HepG2 (cell line): ENCODE data around the gene RPS19. TPM values are rescaled to one million over a fixed set of nuclear protein-coding genes. Genes with fewer than 3 reads are reported as not detected.

Source experiments
- ATAC-seq: fragments of 200-7000 bp; cut with Tn5 transposase; 3 replicates; pipeline ENCODE4 v1.9.1; 2020; ENCODE audit warnings: mild to moderate bottlenecking, moderate library complexity
- BruUV-seq: library from RNA; stranded (reverse); fragments of 400-500 nt; replicated peaks from 2 replicates; lab custom pipeline; 2021; lab: Mats Ljungman, UMichigan
- CTCF ChIA-PET: fragments of 300-600 bp; formaldehyde crosslinking; extraction: SDS; loops from one replicate; lab custom pipeline; 2021; ENCODE audit warnings: low total read pairs, inconsistent platforms, low intra/inter-chr PET ratio; lab: Yijun Ruan, JAX
- POLR2A ChIA-PET: fragments of 350-600 bp; sonication (Branson Sonifier 250); formaldehyde crosslinking; loops from one replicate; lab custom pipeline; 2020; ENCODE audit warnings: antibody characterized with exemption, inconsistent platforms; lab: Yijun Ruan, JAX
- DNase-seq: peaks from one replicate; pipeline ENCODE4 v3.0.0-alpha.2; 2015; ENCODE audit warnings: low spot score
- FAIRE-seq: peaks from 3 replicates; lab custom pipeline; 2011; peaks lifted over from hg19 to GRCh38; lab: Jason Lieb, UNC
- H2AFZ ChIP-seq: one replicate; pipeline ENCODE4 v1.6.1; 2011; ENCODE audit warnings: low read length, inconsistent platforms
- H3K27ac ChIP-seq: fragments of 300-600 bp; 3 replicates; pipeline ENCODE4 v1.8.0; 2011; ENCODE audit warnings: mixed run types, mild to moderate bottlenecking, mixed read lengths, low read length, inconsistent platforms; ENCODE audit not compliant: insufficient read depth; ENCODE audit errors: extremely low read length
- H3K27me3 ChIP-seq, 2 experiments: fragments of 200-600 bp in 1 of 2; 2 replicates in 1 of 2; 3 replicates in 1 of 2; pipeline versions ENCODE4 v1.6.0 to v1.8.0; 2011; ENCODE audit warnings: low read length in 2 of 2, mild to moderate bottlenecking in 2 of 2, moderate library complexity in 2 of 2, inconsistent platforms in 1 of 2; ENCODE audit not compliant: insufficient read depth in 2 of 2, control insufficient read depth in 1 of 2
- H3K36me3 ChIP-seq, 2 experiments: fragments of 200-600 bp in 1 of 2; replicated peaks in 1 of 2; 2 replicates in 1 of 2; 3 replicates in 1 of 2; pipeline versions ENCODE4 v1.5.1 to v1.8.0; 2011; ENCODE audit warnings: low read length in 2 of 2, inconsistent platforms in 1 of 2; ENCODE audit not compliant: insufficient read depth in 2 of 2, control insufficient read depth in 1 of 2
- H3K4me1 ChIP-seq: 2 replicates; pipeline ENCODE4 v1.5.1; 2012; ENCODE audit warnings: low read length, inconsistent platforms; ENCODE audit not compliant: insufficient read depth
- H3K4me2 ChIP-seq: 2 replicates; pipeline ENCODE4 v1.6.0; 2011; ENCODE audit warnings: low read depth, low read length, inconsistent platforms
- H3K4me3 ChIP-seq, 3 experiments: fragments of 200-600 bp in 1 of 3; sonication (generic), shearing (Covaris generic) in 1 of 3; replicated peaks in 1 of 3; 2 replicates each; pipeline ENCODE4 v1.5.1; 2011 to 2016; ENCODE audit warnings: low read length in 3 of 3, inconsistent platforms in 2 of 3, low read depth in 2 of 3, mild to moderate bottlenecking in 2 of 3, control low read depth in 1 of 3, mixed read lengths in 1 of 3; ENCODE audit not compliant: insufficient read depth in 1 of 3
- H3K79me2 ChIP-seq: one replicate; pipeline ENCODE4 v1.6.1; 2011; ENCODE audit warnings: low read length, inconsistent platforms; ENCODE audit not compliant: insufficient read depth
- H3K9ac ChIP-seq: 2 replicates; pipeline ENCODE4 v1.6.0; 2011; ENCODE audit warnings: mild to moderate bottlenecking, low read depth, low read length, inconsistent platforms; ENCODE audit not compliant: insufficient read depth
- H3K9me3 ChIP-seq: 2 replicates; pipeline ENCODE4 v1.5.1; 2012; ENCODE audit warnings: mild to moderate bottlenecking, low read length
- H4K20me1 ChIP-seq: 2 replicates; pipeline ENCODE4 v1.6.0; 2011; ENCODE audit warnings: inconsistent platforms, mild to moderate bottlenecking, low read length, moderate library complexity; ENCODE audit not compliant: insufficient read depth
- ATF7 ChIP-seq, 2 experiments: fragments of 450-650 bp in 1 of 2; sonication (generic) in 1 of 2; formaldehyde crosslinking in 1 of 2; IDR thresholded peaks; 2 replicates each; pipeline versions ENCODE4 v1.4.0 to v1.6.1; 2016 to 2020; ENCODE audit warnings: antibody characterized with exemption in 1 of 2, mild to moderate bottlenecking in 1 of 2, missing genetic modification reagents in 1 of 2
- CCAR2 ChIP-seq: fragments of 200-400 bp; formaldehyde crosslinking; optimal IDR thresholded peaks from 2 replicates; pipeline ENCODE3; 2018; ENCODE audit warnings: low read depth, mild to moderate bottlenecking, low read length, moderate library complexity
- CEBPB ChIP-seq: IDR thresholded peaks from 2 replicates; pipeline ENCODE4 v1.6.1; 2011; ENCODE audit warnings: low read depth, low read length, improper control_type of control experiment, borderline replicate concordance
- KMT2A ChIP-seq: sonication (generic); formaldehyde crosslinking; IDR thresholded peaks from 2 replicates; pipeline ENCODE4 v1.4.0; 2020; ENCODE audit warnings: missing genetic modification reagents
- MNT ChIP-seq: fragments of 450-650 bp; IDR thresholded peaks from 2 replicates; pipeline ENCODE4 v1.6.1; 2016
- MTA3 ChIP-seq: sonication (generic); formaldehyde crosslinking; IDR thresholded peaks from 2 replicates; pipeline ENCODE4 v1.4.0; 2020; ENCODE audit warnings: missing genetic modification reagents
- TMF1 ChIP-seq: sonication (generic); formaldehyde crosslinking; IDR thresholded peaks from 2 replicates; pipeline ENCODE4 v1.8.1; 2022; ENCODE audit warnings: low read depth, missing genetic modification reagents
- ZBTB49 ChIP-seq: sonication (generic); formaldehyde crosslinking; IDR thresholded peaks from 2 replicates; pipeline ENCODE4 v1.4.0; 2020; ENCODE audit warnings: missing genetic modification reagents, borderline replicate concordance
- ZBTB8A ChIP-seq: sonication (generic); formaldehyde crosslinking; IDR thresholded peaks from 2 replicates; pipeline ENCODE4 v1.4.0; 2020; ENCODE audit warnings: mild to moderate bottlenecking, low read depth, missing genetic modification reagents, borderline replicate concordance
- ZFP1 ChIP-seq: IDR thresholded peaks from 2 replicates; pipeline ENCODE4 v1.6.1; 2016
- WGBS: methylation state at CpG from one replicate; pipeline ENCODE4 v1.1.6; 2017; ENCODE audit warnings: low lambda C conversion rate; 5-methylcytosine and 5-hydroxymethylcytosine counted together
- in situ Hi-C: cut with HindIII; loops from 2 replicates; pipeline ENCODE4 v1.10.0; 2017; ENCODE audit warnings: low pct_unique_long_range_greater_than_20kb; ENCODE audit not compliant: extremely low pct_ligation_motif_present
- intact Hi-C: fragments of 100-400 bp; cut with micrococcal nuclease; formaldehyde crosslinking; loops from one replicate; pipeline ENCODE4 v1.10.0; 2022; ENCODE audit not compliant: unreplicated experiment
- polyA plus RNA-seq, 8 experiments: library from polyadenylated mRNA; depleted of rRNA in 3 of 8; stranded (reverse) in 7 of 8; unstranded in 1 of 8; fragments of >200 nt; fragmentation: Illumina TruSeq in 4 of 8; extraction: Trizol in 4 of 8; gene quantifications; 2 replicates each; pipeline versions ENCODE4 v1.2.1 to v1.2.3, GENCODE V29; 2011 to 2016; ENCODE audit warnings: low read depth in 4 of 8, missing spikeins in 1 of 8, mixed read lengths in 1 of 8; ENCODE audit not compliant: insufficient read depth in 1 of 8
- total RNA-seq, 5 experiments: library from RNA; depleted of rRNA; stranded (reverse); fragments of >200 nt; fragmentation: Illumina TruSeq; extraction: Trizol; gene quantifications; 2 replicates each; pipeline ENCODE4 v1.2.3, GENCODE V29; 2016; ENCODE audit warnings: low read depth in 1 of 5
- TF ChIP-seq, protein P1 (sequence below): sonication (generic); formaldehyde crosslinking; IDR thresholded peaks from 2 replicates; pipeline ENCODE4 v1.5.0; 2020; ENCODE audit warnings: mild to moderate bottlenecking, low read depth, missing genetic modification reagents, borderline replicate concordance

Gene RPS19
- total and polyA plus RNA-seq, 2 of the 13 experiments (the other 11 are each of a cell fraction or from before 2014, with no cell fraction given): 1,983 to 4,758 TPM

- Histone ChIP-seq H4K20me1 (0 out of 2 replicates have a peak, but pooled peaks cover 3% of the 10 kb centered on the region), H3K4me2 (no peak overlapping the region), H3K9me3 (no peaks in the 10 kb centered on the region), H3K36me3 (peaks cover 12 to 31% of the 10 kb centered on the region in 2 experiments; a peak in 4 of 5 replicates), H3K4me1 (peaks cover 15% of the 10 kb centered on the region), H3K4me3 (no peak overlapping the region), H2AFZ (no peak overlapping the region), H3K9ac (no peak overlapping the region), H3K79me2 (no peaks in the 10 kb centered on the region), H3K27me3 (peaks cover 7 to 22% of the 10 kb centered on the region in 2 experiments), H3K27ac (no peak overlapping the region)
- TF ChIP-seq CEBPB (no peak), CCAR2 (peak; percentile 12)
- intact Hi-C loops (no loop called here), in situ Hi-C loops (no loop called here)
- ATAC-seq: no peak
- 96% methylated on average over 6 of the region's 11 CpGs for WGBS
- ChIA-PET CTCF (no interaction called here), POLR2A (no interaction called here)
- BruUV-seq: TSS peak; percentile 24
- DNase-seq: no peak
- no peak for FAIRE-seq
These were observed 48.8 kb downstream of the RPS19 start for GRCh38 chr19:41908724-41909464.

DNA sequence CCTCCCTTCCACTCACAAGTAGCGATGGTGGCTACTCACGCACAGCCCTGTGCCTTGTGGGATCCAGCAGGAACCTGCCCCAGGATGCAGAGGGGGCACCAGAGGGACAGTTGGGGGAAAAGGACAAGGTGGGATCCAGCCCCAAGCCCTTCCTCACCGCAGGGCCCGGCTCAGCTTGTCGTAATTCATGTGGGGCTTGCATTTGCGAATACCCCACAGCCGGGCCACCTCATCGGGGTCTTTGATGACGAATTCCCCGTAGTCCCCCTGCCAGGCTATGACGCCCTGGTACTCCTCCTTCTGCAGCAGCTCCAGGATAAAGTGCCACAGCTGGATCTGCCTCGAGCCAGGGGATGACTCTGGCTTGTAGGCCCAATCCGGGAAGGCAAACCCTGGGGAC is 49.7 kb downstream of the RPS19 start:
- peaks cover 7% of the 10 kb centered on the region for H3K4me1 ChIP-seq
- no TSS peak for BruUV-seq
- H4K20me1 ChIP-seq: 0 out of 2 replicates have a peak, but pooled peaks cover 2% of the 10 kb centered on the region
- no peak overlapping the region for H2AFZ ChIP-seq
- H3K27me3 ChIP-seq: peaks cover 10 to 25% of the 10 kb centered on the region in 2 experiments
- ChIA-PET POLR2A (no interaction called here), CTCF (no interaction called here)
- H3K9me3 ChIP-seq: no peaks in the 10 kb centered on the region
- no peak for ATAC-seq
- no peak overlapping the region for H3K4me2 ChIP-seq
- H3K36me3 ChIP-seq: peaks cover 12 to 23% of the 10 kb centered on the region in 2 experiments; a peak in 4 of 5 replicates
- H3K4me3 ChIP-seq: no peak overlapping the region
- no peak for FAIRE-seq
- in situ Hi-C loops: no loop called here
- intact Hi-C loops: no loop called here
- no peak for DNase-seq
- WGBS: 94% methylated on average over 11 of the region's 13 CpGs
- no peak overlapping the region for H3K27ac ChIP-seq
- no peak overlapping the region for H3K9ac ChIP-seq
- H3K79me2 ChIP-seq: no peaks in the 10 kb centered on the region
- TF ChIP-seq ZBTB49 (CRISPR knock-in tag) (no peak), ZBTB8A (CRISPR knock-in tag) (no peak), KMT2A (CRISPR knock-in tag) (no peak), MTA3 (CRISPR knock-in tag) (no peak), ZFP1 (CRISPR knock-in tag) (no peak), ATF7 (IDR thresholded peaks at IDR 0.05) (no peak), ATF7 (CRISPR knock-in tag; IDR thresholded peaks at IDR 0.05) (no peak), MNT (no peak), TMF1 (CRISPR knock-in tag) (no peak)
- TF ChIP-seq, protein P1, sequence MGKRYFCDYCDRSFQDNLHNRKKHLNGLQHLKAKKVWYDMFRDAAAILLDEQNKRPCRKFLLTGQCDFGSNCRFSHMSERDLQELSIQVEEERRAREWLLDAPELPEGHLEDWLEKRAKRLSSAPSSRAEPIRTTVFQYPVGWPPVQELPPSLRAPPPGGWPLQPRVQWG (CRISPR knock-in tag): no peak
